HCT116 (cell line): ENCODE results near the gene TMEM232.
"Not testable (repeated sequence)": the region's sequence is repeated elsewhere in the genome, so short reads cannot be mapped to it uniquely, and the experiment has no call there.

Experiments used
- CBX3 ChIP-seq: IDR thresholded peaks from 2 replicates; pipeline ENCODE4 v1.6.1; 2012; ENCODE audit warnings: low read depth
- FOSL1 ChIP-seq: IDR thresholded peaks from 2 replicates; pipeline ENCODE4 v1.6.1; 2012; ENCODE audit warnings: low read depth
- MAX ChIP-seq: IDR thresholded peaks from 2 replicates; pipeline ENCODE4 v1.6.1; 2012
- POLR2A ChIP-seq: IDR thresholded peaks from 2 replicates; pipeline ENCODE4 v1.7.0; 2011; ENCODE audit warnings: borderline replicate concordance; ENCODE audit not compliant: insufficient read depth, insufficient read length; ENCODE audit errors: extremely low read depth
- POLR2AphosphoS5 ChIP-seq: IDR thresholded peaks from 2 replicates; pipeline ENCODE4 v1.6.1; 2011; ENCODE audit warnings: mild to moderate bottlenecking, low read depth, low read length, moderate library complexity
- RAD21 ChIP-seq: IDR thresholded peaks from 2 replicates; pipeline ENCODE4 v1.6.1; 2012; ENCODE audit warnings: low read depth, mild to moderate bottlenecking
- ZNF274 ChIP-seq: fragments of 200-500 bp; sonication (Bioruptor generic); IDR thresholded peaks from 2 replicates; pipeline ENCODE4 v1.6.1; 2014; ENCODE audit warnings: mild to moderate bottlenecking, low read depth, low read length, inconsistent platforms
- TF ChIP-seq, protein P1 (sequence below): IDR thresholded peaks from 2 replicates; pipeline ENCODE4 v1.6.1; 2012
- TF ChIP-seq, protein P2 (sequence below), 3 experiments: fragments of 200-600 bp in 1 of 3; sonication (generic) in 1 of 3; IDR thresholded peaks in 2 of 3; conservative IDR thresholded peaks in 1 of 3; 2 replicates each; pipeline ENCODE4 v1.5.1; 2012 to 2017; ENCODE audit warnings: low read depth in 2 of 3, low read length in 2 of 3, antibody characterized with exemption in 1 of 3, borderline replicate concordance in 1 of 3, control low read depth in 1 of 3, mild to moderate bottlenecking in 1 of 3, mixed read lengths in 1 of 3, mixed run types in 1 of 3, moderate library complexity in 1 of 3; ENCODE audit not compliant: insufficient read depth in 1 of 3

- not testable (repeated sequence) for TF ChIP-seq FOSL1, POLR2A, ZNF274, MAX, POLR2AphosphoS5, CBX3, RAD21
- TF ChIP-seq, protein P1, sequence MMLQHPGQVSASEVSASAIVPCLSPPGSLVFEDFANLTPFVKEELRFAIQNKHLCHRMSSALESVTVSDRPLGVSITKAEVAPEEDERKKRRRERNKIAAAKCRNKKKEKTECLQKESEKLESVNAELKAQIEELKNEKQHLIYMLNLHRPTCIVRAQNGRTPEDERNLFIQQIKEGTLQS: not testable (repeated sequence)
- TF ChIP-seq, protein P2, sequence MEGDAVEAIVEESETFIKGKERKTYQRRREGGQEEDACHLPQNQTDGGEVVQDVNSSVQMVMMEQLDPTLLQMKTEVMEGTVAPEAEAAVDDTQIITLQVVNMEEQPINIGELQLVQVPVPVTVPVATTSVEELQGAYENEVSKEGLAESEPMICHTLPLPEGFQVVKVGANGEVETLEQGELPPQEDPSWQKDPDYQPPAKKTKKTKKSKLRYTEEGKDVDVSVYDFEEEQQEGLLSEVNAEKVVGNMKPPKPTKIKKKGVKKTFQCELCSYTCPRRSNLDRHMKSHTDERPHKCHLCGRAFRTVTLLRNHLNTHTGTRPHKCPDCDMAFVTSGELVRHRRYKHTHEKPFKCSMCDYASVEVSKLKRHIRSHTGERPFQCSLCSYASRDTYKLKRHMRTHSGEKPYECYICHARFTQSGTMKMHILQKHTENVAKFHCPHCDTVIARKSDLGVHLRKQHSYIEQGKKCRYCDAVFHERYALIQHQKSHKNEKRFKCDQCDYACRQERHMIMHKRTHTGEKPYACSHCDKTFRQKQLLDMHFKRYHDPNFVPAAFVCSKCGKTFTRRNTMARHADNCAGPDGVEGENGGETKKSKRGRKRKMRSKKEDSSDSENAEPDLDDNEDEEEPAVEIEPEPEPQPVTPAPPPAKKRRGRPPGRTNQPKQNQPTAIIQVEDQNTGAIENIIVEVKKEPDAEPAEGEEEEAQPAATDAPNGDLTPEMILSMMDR (IDR thresholded peaks at IDR 0.05 in 2 of 3, conservative IDR thresholded peaks at IDR 0.05 in 1 of 3; ENCODE audit: borderline replicate concordance in 1 of 3, insufficient read depth in 1 of 3, low read depth in 2 of 3, low read length in 2 of 3): not testable (repeated sequence)
Measured at GRCh38 chr5:110692669-110693068, 33.8 kb downstream of the TMEM232 start.
